HL-60 (cell line): ENCODE data around the gene ZNF497.
"Not testable (repeated sequence)": the region's sequence is repeated elsewhere in the genome, so short reads cannot be mapped to it uniquely, and the experiment has no call there.

Source experiments
- DNase-seq, 2 experiments: peaks; one replicate each; pipeline ENCODE4 v3.0.0-alpha.2; 2010 to 2020; ENCODE audit warnings: low read depth in 1 of 2, low spot score in 1 of 2
- H3K27ac ChIP-seq: fragments of 250-450 bp; sonication (Bioruptor Pico); replicated peaks from 2 replicates; pipeline ENCODE4 v1.5.1; 2020; ENCODE audit warnings: mild to moderate bottlenecking, moderate library complexity
- H3K27me3 ChIP-seq: fragments of 250-450 bp; sonication (Bioruptor Pico); 2 replicates; pipeline ENCODE4 v1.5.1; 2021; ENCODE audit warnings: mild to moderate bottlenecking, moderate library complexity; ENCODE audit not compliant: insufficient read depth, poor library complexity, severe bottlenecking
- H3K4me3 ChIP-seq: replicated peaks from 2 replicates; pipeline ENCODE4 v1.5.1; 2011; ENCODE audit warnings: mild to moderate bottlenecking, control low read depth, low read length; ENCODE audit not compliant: insufficient read depth
- GABPA ChIP-seq: IDR thresholded peaks from 2 replicates; pipeline ENCODE4 v1.6.1; 2012; ENCODE audit warnings: low read depth
- POLR2AphosphoS5 ChIP-seq: IDR thresholded peaks from 2 replicates; pipeline ENCODE4 v1.6.1; 2012; ENCODE audit warnings: low read depth
- SPI1 ChIP-seq: IDR thresholded peaks from 2 replicates; pipeline ENCODE4 v1.6.1; 2012; ENCODE audit warnings: low read depth, mild to moderate bottlenecking, borderline replicate concordance
- TF ChIP-seq, protein P1 (sequence below): IDR thresholded peaks from one replicate; pipeline ENCODE4 v1.5.1; 2011; ENCODE audit warnings: low read length, control low read depth, inconsistent platforms; ENCODE audit not compliant: insufficient read depth
- TF ChIP-seq, protein P2 (sequence below): IDR thresholded peaks from 2 replicates; pipeline ENCODE4 v1.6.1; 2012; ENCODE audit warnings: low read depth; ENCODE audit not compliant: insufficient replicate concordance

ZNF497 gene

DNA sequence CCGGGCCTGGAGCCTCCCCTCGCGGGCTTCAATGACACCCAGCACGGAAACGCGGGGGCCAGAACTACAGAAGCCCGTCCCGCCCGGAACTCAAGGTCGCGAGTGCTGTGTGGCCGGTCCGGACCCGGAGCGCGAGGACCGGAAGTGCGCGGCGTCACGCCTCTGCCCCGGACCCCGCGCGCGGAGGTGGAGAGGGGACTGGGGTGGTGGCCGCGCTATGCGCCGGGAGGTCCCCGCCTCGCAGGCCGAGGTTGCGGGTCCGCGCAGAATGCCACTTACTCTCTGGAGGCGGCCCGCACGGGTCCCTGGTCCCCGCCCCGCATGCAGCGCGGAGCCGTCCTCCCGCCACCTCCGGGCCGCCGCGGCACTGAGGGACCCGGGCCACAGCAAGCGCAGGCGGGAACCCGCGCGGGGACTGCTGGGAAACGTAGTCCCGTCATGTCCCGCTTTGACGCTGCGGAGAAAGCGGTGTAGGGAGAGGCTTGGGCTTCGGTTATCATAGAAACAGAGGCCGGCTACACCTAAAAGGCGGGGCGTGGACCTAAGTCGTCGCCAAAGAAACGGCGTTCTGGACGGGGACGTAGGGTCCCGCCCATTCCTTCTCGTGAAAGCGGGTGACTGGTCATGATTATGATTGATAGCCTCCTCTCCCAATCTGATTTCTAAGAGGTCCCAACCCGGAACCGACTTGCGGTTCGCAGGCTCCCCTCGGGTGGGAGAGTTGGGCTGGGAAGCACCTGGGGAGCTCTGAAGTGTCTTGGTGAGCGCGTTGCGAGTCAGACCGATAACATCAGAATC lies 18.3 kb upstream of the ZNF497 start, which contains the start of gene ZNF837:
Gene ZNF837, minus strand, starts transcription at position 369 of the 798 bp plus-strand sequence. CDS start 11,698 bp downstream, outside the sequence.
- peak within 1 kb of the TSS; percentile 88 for H3K27ac ChIP-seq
- peak within 1 kb of the TSS; percentile 61 for H3K4me3 ChIP-seq
- peak; percentile 100 for DNase-seq
- H3K27me3 ChIP-seq, result no peaks in the 10 kb centered on the region
- TF ChIP-seq, protein P1, sequence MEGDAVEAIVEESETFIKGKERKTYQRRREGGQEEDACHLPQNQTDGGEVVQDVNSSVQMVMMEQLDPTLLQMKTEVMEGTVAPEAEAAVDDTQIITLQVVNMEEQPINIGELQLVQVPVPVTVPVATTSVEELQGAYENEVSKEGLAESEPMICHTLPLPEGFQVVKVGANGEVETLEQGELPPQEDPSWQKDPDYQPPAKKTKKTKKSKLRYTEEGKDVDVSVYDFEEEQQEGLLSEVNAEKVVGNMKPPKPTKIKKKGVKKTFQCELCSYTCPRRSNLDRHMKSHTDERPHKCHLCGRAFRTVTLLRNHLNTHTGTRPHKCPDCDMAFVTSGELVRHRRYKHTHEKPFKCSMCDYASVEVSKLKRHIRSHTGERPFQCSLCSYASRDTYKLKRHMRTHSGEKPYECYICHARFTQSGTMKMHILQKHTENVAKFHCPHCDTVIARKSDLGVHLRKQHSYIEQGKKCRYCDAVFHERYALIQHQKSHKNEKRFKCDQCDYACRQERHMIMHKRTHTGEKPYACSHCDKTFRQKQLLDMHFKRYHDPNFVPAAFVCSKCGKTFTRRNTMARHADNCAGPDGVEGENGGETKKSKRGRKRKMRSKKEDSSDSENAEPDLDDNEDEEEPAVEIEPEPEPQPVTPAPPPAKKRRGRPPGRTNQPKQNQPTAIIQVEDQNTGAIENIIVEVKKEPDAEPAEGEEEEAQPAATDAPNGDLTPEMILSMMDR, result no peak
- TF ChIP-seq GABPA, result peak; percentile 99
- TF ChIP-seq, protein P2, sequence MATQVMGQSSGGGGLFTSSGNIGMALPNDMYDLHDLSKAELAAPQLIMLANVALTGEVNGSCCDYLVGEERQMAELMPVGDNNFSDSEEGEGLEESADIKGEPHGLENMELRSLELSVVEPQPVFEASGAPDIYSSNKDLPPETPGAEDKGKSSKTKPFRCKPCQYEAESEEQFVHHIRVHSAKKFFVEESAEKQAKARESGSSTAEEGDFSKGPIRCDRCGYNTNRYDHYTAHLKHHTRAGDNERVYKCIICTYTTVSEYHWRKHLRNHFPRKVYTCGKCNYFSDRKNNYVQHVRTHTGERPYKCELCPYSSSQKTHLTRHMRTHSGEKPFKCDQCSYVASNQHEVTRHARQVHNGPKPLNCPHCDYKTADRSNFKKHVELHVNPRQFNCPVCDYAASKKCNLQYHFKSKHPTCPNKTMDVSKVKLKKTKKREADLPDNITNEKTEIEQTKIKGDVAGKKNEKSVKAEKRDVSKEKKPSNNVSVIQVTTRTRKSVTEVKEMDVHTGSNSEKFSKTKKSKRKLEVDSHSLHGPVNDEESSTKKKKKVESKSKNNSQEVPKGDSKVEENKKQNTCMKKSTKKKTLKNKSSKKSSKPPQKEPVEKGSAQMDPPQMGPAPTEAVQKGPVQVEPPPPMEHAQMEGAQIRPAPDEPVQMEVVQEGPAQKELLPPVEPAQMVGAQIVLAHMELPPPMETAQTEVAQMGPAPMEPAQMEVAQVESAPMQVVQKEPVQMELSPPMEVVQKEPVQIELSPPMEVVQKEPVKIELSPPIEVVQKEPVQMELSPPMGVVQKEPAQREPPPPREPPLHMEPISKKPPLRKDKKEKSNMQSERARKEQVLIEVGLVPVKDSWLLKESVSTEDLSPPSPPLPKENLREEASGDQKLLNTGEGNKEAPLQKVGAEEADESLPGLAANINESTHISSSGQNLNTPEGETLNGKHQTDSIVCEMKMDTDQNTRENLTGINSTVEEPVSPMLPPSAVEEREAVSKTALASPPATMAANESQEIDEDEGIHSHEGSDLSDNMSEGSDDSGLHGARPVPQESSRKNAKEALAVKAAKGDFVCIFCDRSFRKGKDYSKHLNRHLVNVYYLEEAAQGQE, result peak; percentile 66
- TF ChIP-seq POLR2AphosphoS5, result peak; percentile 86

DNA sequence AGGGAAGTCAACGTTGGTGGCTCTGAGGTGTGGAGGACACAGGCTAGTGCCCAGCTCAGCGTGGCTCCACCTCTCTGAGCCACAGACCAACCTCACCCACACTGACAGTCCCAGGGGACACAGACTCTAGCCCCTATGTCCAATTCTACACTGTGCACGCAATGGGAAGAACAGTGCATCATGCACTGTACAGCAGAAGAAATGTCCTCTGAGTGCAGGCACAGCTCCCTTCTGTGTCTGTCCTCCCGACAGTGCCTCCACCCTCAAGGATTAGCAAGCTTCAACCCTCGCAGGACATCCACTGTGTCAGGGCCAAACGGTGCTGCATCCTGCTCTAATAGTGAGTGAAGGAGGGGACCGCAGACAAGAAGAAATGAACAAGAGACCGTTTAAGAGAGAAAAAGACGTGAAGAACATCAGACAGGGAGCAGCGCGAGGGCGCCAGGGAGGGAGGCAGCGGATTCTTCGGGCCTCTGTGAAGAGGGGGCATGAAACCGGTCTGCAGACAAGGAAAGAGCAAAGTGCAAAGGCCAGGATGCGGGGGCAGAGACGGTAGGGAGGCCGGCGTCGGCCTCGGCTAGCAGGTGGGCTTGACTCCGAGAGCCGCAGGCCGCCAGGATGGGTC lies 17.6 kb upstream of the ZNF497 start:
- Histone ChIP-seq H3K27ac (peak overlapping the region; percentile 88), H3K4me3 (peak overlapping the region; percentile 61), H3K27me3 (no peaks in the 10 kb centered on the region)
- TF ChIP-seq POLR2AphosphoS5, result no peak
- no peak for TF ChIP-seq GABPA
- TF ChIP-seq SPI1, result no peak
- TF ChIP-seq, protein P1, result no peak
- TF ChIP-seq, protein P2, result no peak
- no peak for DNase-seq

DNA sequence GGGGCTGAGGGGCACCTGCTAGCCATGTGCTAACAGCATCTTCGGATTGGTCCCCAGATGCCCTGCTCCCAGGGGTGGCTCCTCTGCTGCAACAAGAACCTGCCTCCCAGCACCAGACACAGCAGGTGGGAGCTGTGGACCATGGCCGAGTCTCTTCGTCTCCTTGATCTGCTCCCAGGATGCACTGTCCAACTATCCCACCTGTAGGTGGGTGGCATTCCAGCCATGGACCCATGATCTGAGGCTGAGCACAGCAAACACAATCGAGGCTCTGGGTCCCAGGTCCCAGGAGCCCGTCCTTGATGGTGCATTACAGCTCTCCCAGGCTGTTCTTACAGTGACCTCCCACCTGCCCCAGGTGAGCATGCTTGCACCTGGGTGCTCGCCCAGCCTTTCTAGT lies 16.7 kb upstream of the ZNF497 start:
- H3K4me3 ChIP-seq, result no peak overlapping the region
- H3K27me3 ChIP-seq, result no peaks in the 10 kb centered on the region
- H3K27ac ChIP-seq, result no peak overlapping the region
- TF ChIP-seq POLR2AphosphoS5 (no peak), SPI1 (no peak), GABPA (no peak)
- TF ChIP-seq, protein P1, result no peak
- no peak for DNase-seq

DNA sequence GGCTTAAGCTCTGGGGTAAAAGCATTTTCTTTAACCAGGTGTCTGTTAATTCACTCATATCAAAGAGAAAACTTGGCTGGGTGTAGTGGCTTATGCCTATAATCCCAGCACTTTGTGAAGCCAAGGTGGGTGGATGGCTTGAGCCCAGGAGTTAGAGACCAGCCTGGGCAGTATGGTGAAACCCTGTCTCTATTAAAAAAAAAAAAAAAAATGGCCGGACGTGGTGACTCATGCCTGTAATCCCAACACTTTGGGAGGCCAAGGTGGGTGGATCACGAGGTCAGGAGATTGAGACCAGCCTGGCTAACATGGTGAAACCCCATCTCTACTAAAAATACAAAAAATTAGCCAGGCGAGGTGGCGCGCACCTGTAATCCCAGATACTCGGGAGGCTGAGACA lies 14.2 kb upstream of the ZNF497 start:
- H3K27ac ChIP-seq, H3K27me3 ChIP-seq, H3K4me3 ChIP-seq, DNase-seq: not testable (repeated sequence)
